Right cardiac atrium (tissue), 5 donors: ENCODE results near the gene CDC5L. TPM values are rescaled to one million over a fixed set of nuclear protein-coding genes. Genes with fewer than 3 reads are reported as not detected.
"Not testable (repeated sequence)": the region's sequence is repeated elsewhere in the genome, so short reads cannot be mapped to it uniquely, and the experiment has no call there.

Experiments
- ATAC-seq, 2 donors: fragments of 200-7000 bp; cut with Tn5 transposase; one replicate each; pipeline versions ENCODE4 v1.8.0 to v1.9.1; 2020; ENCODE audit warnings: moderate library complexity in 2 of 2, mild to moderate bottlenecking in 1 of 2
- DNase-seq, 3 donors: peaks; one replicate each; pipeline ENCODE4 v3.0.0-alpha.2; 2020
- H3K27ac ChIP-seq: one replicate; pipeline ENCODE4 v1.5.1; 2013; ENCODE audit warnings: mild to moderate bottlenecking, low read length, control low read depth, moderate library complexity
- H3K27me3 ChIP-seq: one replicate; pipeline ENCODE4 v1.6.1; 2013; ENCODE audit not compliant: control insufficient read depth, insufficient read depth
- H3K4me1 ChIP-seq: one replicate; pipeline ENCODE4 v1.6.1; 2013; ENCODE audit warnings: low read length; ENCODE audit not compliant: control insufficient read depth, insufficient read depth
- H3K4me3 ChIP-seq: one replicate; pipeline ENCODE4 v1.5.1; 2013; ENCODE audit warnings: low read length, control low read depth
- H3K9me3 ChIP-seq: one replicate; pipeline ENCODE4 v1.6.1; 2013; ENCODE audit warnings: low read length; ENCODE audit not compliant: control insufficient read depth
- WGBS: extraction: QIAGEN DNeasy Blood & Tissue Kit; methylation state at CpG from one replicate; pipeline ENCODE4 v1.1.7; 2013; 5-methylcytosine and 5-hydroxymethylcytosine counted together
- intact Hi-C, 4 donors: fragments of 100-400 bp; cut with DNase I; formaldehyde crosslinking; loops; one replicate each; pipeline versions ENCODE4 v1.11.0 to v1.14.0; 2022 to 2023
- polyA plus RNA-seq: library from polyadenylated mRNA; stranded (reverse); fragments of 200-250 nt; gene quantifications from one replicate; pipeline ENCODE4 v1.2.3, GENCODE V29; 2013
- total RNA-seq, 4 donors: library from RNA; stranded (reverse); fragmentation: NEBNext Ultra II Directional; extraction: Animal tissue kit (Norgen Biotek cat#: 25700); gene quantifications; one replicate each; pipeline ENCODE4 v1.2.1, GENCODE V29; 2021
- donor health status: healthy with polysubstance abuse.
- donor health status: DM: no; HTN: yes; CAD: no.
- donor health status: DM: no; HTN: no; CAD: no.
- donor health status: DM: no; HTN: yes; CAD: no; lungs with severe emphysema.
- donor health status: DM: yes; HTN: yes; CAD: no.

Gene CDC5L
- total and polyA plus RNA-seq, 5 donors, result 9.9 to 20.2 (median 19.5) TPM

DNA sequence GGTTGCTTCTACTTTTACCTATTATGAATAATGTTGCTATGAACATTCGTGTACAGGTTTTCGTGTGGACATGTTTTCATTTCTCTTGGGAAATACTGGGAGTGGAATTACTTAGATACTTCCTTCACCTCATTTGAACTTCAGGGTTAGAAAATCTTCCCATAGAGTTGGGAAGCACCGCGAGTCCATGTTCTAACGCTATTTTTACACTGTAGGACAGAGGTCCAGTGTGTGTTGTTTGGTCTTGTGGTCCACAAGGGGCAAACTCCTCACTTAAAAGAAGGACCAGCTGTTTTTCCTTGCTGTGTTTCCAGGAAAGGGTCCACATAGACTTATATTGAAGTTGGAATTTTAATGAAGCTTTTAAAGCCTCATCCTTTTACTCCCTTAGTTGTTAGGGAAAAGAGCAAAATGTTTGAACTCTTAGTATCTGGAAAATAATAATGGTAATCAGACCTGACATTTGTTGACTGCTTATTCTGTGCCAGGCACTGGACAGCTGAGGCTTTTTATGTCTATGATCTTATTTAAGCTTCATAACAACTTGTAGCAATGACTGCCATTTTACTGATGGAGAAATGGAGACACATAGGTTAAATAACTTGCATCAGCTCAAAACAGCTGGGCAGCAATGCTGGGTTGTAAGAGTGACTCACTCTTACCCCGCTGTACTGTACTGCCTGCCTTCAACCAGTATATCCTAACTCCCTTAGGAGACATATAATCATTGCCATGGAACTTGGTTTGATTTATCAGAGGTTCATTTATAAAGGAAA, 52.0 kb downstream of the CDC5L start:
- intact Hi-C loops, result no loop called here
- ATAC-seq (no peak), DNase-seq (no peak)
- Histone ChIP-seq H3K9me3 (no peaks in the 10 kb centered on the region), H3K4me3 (no peak overlapping the region), H3K4me1 (peaks cover 6% of the 10 kb centered on the region), H3K27me3 (no peaks in the 10 kb centered on the region), H3K27ac (no peak overlapping the region)
- WGBS, result 73% methylated on average over 6 of the region's 6 CpGs

DNA sequence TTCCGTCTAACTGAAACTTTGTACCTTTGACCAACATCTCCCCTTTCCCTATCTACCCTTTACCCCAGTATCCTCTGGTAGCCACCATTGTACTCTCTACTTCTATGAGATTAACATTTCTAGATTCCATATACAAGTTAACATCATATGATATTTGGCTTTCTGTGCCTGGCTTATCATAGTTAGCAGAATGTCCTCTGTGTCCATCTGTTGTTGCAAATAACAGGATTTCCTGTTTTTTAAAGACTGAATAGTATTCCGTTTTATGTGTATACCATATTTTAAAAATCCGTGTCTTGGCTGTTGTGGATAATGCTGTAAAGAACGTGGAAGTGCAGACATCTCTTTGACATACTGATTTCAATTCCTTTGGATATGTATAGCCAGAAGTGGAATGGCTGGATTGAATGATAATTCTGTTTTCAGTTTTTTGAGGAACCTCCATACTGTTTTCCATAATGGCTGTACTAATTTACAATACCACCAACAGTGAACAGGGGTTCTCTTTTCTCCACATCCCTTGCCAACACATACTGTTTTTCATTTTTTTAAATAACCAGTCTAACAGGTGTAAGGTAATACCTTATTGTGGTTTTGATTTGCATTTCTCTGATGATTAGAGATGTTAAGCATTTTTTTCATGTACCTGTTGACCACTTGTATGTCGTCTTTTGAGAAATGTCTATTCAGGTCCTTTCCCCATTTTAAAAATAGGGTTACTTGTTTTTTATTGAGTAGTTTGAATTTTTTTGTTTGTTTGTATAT, 53.8 kb downstream of the CDC5L start:
- ATAC-seq (no peak), DNase-seq (no peak)
- WGBS, result 86% methylated on average over 5 of the region's 5 CpGs
- Histone ChIP-seq H3K27ac (no peak overlapping the region), H3K4me1 (peaks cover 10% of the 10 kb centered on the region), H3K4me3 (no peak overlapping the region), H3K9me3 (no peaks in the 10 kb centered on the region), H3K27me3 (no peaks in the 10 kb centered on the region)
- intact Hi-C loops, result no loop called here

DNA sequence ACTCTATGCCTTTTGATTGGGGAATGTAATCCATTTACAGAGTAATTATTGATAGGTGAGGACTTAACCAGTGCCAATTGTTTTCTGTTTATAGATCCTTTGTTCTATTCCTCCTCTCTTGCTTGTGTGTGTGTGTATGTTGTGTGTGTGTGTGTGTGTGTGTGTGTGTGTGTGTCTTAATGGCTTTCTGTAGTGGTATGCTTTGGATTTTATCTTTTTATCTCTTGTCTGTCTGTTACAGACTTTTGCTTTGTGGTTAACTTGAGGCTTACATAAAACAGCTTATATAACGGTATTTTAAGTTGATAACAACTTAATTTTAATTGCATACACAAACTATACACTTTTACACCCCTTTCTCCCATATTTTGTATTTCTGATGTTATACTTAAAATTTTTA, 54.7 kb downstream of the CDC5L start:
- ATAC-seq (no peak), DNase-seq (no peak)
- WGBS, result 98% methylated on average over 1 of the region's 1 CpG

DNA sequence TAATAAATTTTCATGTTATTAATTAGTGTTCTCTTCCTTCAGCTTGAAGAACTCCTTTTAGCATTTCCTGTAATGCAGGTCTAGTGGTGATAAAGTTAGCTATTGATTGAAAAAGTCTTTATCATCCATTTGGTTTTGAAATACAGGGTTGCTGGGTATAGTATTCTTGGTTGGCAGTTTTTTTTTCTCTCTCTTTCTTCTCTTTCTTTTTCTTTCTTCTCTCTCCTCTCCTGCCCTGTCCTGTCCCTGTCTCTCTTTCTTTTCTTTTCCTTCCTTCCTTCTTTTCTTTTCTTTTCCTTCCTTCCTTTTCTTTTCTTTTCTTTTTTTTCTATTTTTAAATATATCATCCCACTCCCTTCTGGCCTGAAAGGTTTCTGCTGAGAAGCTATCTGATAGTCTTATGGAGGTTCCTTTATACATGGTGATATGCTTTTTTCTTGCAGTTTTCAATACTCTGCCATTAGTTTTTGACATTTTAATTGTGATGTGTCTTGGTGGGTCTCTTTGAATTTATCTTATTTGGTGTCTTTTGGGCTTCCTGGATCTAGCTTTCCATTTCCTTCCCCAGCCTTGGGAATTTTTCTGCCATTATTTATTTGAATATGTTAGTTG, 55.4 kb downstream of the CDC5L start:
- Histone ChIP-seq H3K4me1 (peaks cover 10% of the 10 kb centered on the region), H3K27me3 (no peaks in the 10 kb centered on the region), H3K4me3 (no peak overlapping the region), H3K27ac (no peak overlapping the region), H3K9me3 (no peaks in the 10 kb centered on the region)
- intact Hi-C loops, result no loop called here
- ATAC-seq (no peak), DNase-seq (no peak)

More for the DNA sequence above, 54.7 kb downstream of the CDC5L start:
- intact Hi-C loops, result no loop called here
- Histone ChIP-seq H3K4me1 (peaks cover 10% of the 10 kb centered on the region), H3K4me3 (no peak overlapping the region), H3K27me3 (no peaks in the 10 kb centered on the region), H3K27ac (no peak overlapping the region), H3K9me3 (no peaks in the 10 kb centered on the region)

DNA sequence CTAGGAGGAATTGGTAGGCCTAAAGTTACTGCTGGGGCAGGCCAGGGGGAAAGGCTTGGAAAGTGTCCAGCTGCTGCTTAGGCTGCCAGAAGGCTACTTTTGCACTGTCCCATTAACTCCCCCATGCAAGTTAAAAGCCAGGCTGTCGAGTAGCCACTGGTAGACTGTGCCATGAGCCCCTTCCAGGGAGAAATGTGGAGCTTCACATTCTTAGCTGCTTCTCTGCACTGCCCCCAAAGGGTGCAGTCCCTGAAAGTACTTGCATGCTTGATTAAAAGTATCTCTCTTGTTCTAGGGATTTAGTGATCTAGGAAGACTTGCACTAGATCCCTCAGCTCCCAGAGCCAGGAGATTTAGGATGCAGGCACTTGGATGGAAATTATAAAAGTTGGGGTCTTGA, 57.3 kb downstream of the CDC5L start:
- Histone ChIP-seq H3K4me3 (no peak overlapping the region), H3K4me1 (peaks cover 10% of the 10 kb centered on the region), H3K27me3 (no peaks in the 10 kb centered on the region), H3K27ac (no peak overlapping the region), H3K9me3 (no peaks in the 10 kb centered on the region)
- WGBS, result 45% methylated on average over 1 of the region's 1 CpG
- intact Hi-C loops, result no loop called here
- no peak for ATAC-seq
- DNase-seq, result no peak

DNA sequence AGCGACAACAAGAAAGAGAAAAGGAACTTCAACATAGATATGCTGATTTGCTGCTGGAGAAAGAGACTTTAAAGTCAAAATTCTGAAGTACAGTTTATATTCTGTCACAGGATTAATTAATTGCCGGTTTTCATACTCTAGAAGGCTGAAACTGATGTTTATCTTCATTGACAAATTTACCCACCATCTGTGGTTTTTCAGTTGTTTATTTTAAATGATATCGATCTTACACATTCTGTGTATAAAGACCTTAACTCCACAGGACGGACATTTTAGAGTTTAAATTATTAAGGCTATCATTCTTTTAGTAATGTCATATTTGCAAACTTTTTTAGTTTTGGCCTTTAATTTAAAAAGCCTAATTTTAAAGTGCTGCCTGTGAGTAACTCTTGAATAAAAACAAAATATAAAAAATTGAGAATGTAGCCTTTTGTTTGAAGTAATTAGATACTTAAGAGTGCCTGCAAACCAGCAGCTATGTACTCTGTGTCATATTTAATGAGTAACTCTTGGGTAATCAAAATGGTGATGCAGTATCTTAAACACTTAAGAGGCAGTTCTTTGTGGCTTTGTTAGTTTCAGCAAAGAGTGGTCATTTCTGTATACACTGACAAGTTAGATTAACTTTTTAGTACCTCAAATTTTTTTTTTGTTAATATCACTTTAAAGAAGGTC, 59.3 kb downstream of the CDC5L start:
- Histone ChIP-seq H3K27me3 (no peaks in the 10 kb centered on the region), H3K9me3 (no peaks in the 10 kb centered on the region), H3K4me1 (peaks cover 10% of the 10 kb centered on the region), H3K4me3 (no peak overlapping the region), H3K27ac (no peak overlapping the region)
- intact Hi-C loops, result no loop called here
- ATAC-seq (no peak), DNase-seq (no peak)
- WGBS, result 93% methylated on average over 4 of the region's 4 CpGs

DNA sequence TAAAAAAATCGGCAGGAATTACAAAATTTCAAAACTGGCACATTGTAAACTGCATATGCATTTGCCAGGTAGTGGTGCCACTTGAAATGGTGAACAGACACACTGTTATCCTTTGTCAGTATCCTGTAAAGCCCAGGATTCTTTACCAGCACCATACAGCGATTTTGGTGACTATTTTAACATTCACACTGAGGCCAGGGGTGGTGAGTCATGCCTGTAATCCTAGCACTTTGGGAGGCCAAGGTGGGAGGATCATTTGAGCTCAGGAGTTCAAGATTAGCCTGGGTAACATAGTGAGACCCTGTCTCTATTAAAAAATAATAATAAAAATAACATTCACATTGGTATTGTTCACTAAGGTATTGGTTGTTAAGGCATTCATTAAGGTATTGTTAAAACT, 61.7 kb downstream of the CDC5L start:
- ATAC-seq, H3K4me1 ChIP-seq, DNase-seq, H3K9me3 ChIP-seq, H3K27ac ChIP-seq, H3K4me3 ChIP-seq, intact Hi-C loops, H3K27me3 ChIP-seq: not testable (repeated sequence)
- WGBS, result 91% methylated on average over 2 of the region's 2 CpGs

DNA sequence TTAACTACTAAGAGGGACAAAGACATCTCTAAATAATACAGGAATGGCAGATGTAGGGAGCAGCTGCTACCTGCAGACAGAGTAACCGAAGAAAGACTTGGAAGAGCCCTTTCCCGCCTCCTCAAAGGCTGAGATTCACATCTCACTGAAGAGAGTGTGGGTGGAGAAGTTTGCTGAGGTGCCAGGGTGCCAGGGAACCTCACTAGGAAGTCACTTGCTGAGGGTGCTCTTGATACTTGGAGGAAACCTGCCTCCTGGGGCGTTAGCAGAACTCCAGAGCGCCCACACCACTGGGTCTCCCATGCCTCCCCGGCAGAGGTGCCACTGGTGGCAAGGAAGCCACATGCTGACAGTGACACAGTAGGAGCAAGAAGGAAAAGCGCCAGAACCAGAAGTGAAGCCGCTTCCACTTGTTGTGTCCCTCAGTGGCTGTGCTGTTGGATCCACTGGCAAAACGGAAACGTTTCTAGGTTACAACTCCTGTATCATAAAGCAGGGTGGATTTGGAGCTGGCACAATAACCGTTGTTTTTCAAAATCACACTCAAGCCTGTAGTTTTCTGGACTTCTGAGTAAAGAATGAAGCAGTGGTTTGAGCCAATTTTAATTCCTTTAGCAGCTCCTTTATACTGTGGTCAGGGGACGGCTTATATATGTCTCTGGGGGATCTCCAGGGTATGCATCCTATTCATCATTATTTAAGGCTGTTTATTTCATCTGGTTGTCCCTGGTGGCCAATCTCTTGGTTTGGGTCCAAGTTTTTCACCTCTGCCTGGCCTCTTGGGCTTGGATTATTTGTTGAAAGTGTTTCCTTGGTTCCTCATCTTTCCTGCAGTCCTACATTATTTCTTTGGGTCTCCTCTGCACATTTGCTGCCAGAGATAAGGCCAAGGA, 64.5 kb downstream of the CDC5L start:
- 66% methylated on average over 11 of the region's 11 CpGs for WGBS
- no peaks in the 10 kb centered on the region for H3K9me3 ChIP-seq
- H3K4me3 ChIP-seq, result no peak overlapping the region
- no peaks in the 10 kb centered on the region for H3K27me3 ChIP-seq
- H3K4me1 ChIP-seq, result peaks cover 3% of the 10 kb centered on the region
- ATAC-seq (peak; percentile 19 to 50), DNase-seq (peak in 1 of 3 donors; percentile 62)
- no peak overlapping the region for H3K27ac ChIP-seq
- intact Hi-C loops, result no loop called here

DNA sequence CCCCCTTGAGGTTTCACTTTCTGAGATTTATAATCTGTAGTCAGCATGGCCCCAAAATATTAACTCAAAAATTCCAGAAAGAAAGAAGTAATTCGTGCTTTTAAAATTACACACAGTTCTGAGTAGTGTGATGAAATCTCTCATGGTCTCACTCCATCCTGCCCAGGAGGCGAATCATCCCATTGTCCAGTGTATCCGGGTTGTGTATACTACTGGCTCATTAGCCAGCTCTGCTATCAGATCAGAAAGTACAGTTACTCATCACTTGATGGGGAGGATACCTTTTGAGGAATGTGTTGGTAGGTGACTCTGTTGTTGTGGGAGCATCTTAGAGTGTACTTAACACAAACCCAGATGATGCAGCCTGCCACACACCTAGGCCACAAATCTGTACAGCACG, 65.2 kb downstream of the CDC5L start:
- intact Hi-C loops, result no loop called here
- no peaks in the 10 kb centered on the region for H3K27me3 ChIP-seq
- H3K4me1 ChIP-seq, result peaks cover 3% of the 10 kb centered on the region
- 65% methylated on average over 4 of the region's 4 CpGs for WGBS
- ATAC-seq, result no peak
- H3K9me3 ChIP-seq, result no peaks in the 10 kb centered on the region
- DNase-seq, result no peak
- H3K27ac ChIP-seq, result no peak overlapping the region
- H3K4me3 ChIP-seq, result no peak overlapping the region

DNA sequence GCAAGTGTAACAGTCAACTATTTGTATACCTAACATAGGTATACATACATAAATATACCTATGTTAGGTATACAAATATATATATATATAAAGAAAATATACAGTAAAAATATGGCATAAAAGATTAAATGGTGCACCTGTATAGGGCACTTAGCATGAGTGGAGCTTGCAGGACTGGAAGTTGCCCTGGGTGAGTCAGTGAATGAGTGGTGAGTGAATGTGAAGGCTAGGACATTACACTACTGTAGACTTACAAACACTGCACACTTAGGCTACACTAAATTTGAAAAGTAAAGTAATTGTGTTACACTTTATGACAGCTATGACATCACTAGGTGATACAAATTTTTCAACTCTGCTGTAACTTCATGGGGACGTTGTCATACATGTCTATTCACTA, 65.6 kb downstream of the CDC5L start:
- intact Hi-C loops, result no loop called here
- Histone ChIP-seq H3K27me3 (no peaks in the 10 kb centered on the region), H3K27ac (no peak overlapping the region), H3K9me3 (no peaks in the 10 kb centered on the region), H3K4me1 (peaks cover 3% of the 10 kb centered on the region), H3K4me3 (no peak overlapping the region)
- DNase-seq (no peak), ATAC-seq (no peak)
- 93% methylated on average over 1 of the region's 1 CpG for WGBS
